GM23338 (cell line): Measurements from ENCODE around the gene KLHDC7B. TPM values are rescaled to one million over a fixed set of nuclear protein-coding genes. Genes with fewer than 3 reads are reported as not detected.
"Not testable (repeated sequence)": the region's sequence is repeated elsewhere in the genome, so short reads cannot be mapped to it uniquely, and the experiment has no call there.

ENCODE experiments used
- ATAC-seq: fragments of 200-7000 bp; cut with Tn5 transposase; 3 replicates; pipeline ENCODE4 v1.9.1; 2020
- DNase-seq: peaks from one replicate; pipeline ENCODE4 v3.0.0-alpha.2; 2015; ENCODE audit warnings: low spot score
- H2AFZ ChIP-seq: fragments of 200-600 bp; sonication (generic); 2 replicates; pipeline ENCODE4 v1.8.0; 2016; ENCODE audit warnings: antibody characterized with exemption, mild to moderate bottlenecking, moderate library complexity
- H3F3A ChIP-seq: fragments of 200-600 bp; sonication (generic); replicated peaks from 2 replicates; pipeline ENCODE4 v1.8.0; 2017; ENCODE audit warnings: antibody characterized with exemption, mixed run types, low read depth
- H3K27ac ChIP-seq: fragments of 200-600 bp; sonication (generic); 2 replicates; pipeline ENCODE4 v1.6.1; 2016; ENCODE audit warnings: low read depth
- H3K27me3 ChIP-seq: fragments of 200-600 bp; sonication (generic); 2 replicates; pipeline ENCODE4 v1.8.0; 2016; ENCODE audit warnings: mild to moderate bottlenecking, mixed run types, moderate library complexity; ENCODE audit not compliant: insufficient read depth
- H3K36me3 ChIP-seq: fragments of 200-600 bp; sonication (generic); 2 replicates; pipeline ENCODE4 v1.8.0; 2016; ENCODE audit warnings: mild to moderate bottlenecking; ENCODE audit not compliant: insufficient read depth
- H3K4me1 ChIP-seq: fragments of 200-600 bp; sonication (generic); 2 replicates; pipeline ENCODE4 v1.8.0; 2016; ENCODE audit warnings: mild to moderate bottlenecking, moderate library complexity; ENCODE audit not compliant: insufficient read depth
- H3K4me2 ChIP-seq: fragments of 200-600 bp; sonication (generic); 2 replicates; pipeline ENCODE4 v1.7.1; 2017; ENCODE audit warnings: mixed run types
- H3K4me3 ChIP-seq: fragments of 200-600 bp; sonication (generic); 2 replicates; pipeline ENCODE4 v1.6.1; 2016; ENCODE audit warnings: mixed run types
- H3K79me2 ChIP-seq: fragments of 200-600 bp; sonication (generic); replicated peaks from 2 replicates; pipeline ENCODE4 v1.8.0; 2017; ENCODE audit warnings: mild to moderate bottlenecking; ENCODE audit not compliant: insufficient read depth
- H3K9me2 ChIP-seq: fragments of 200-600 bp; sonication (generic); 2 replicates; pipeline ENCODE4 v1.8.0; 2017; ENCODE audit not compliant: insufficient read depth
- H4K20me1 ChIP-seq: fragments of 200-600 bp; sonication (generic); replicated peaks from 2 replicates; pipeline ENCODE4 v1.8.0; 2017; ENCODE audit warnings: mild to moderate bottlenecking; ENCODE audit not compliant: insufficient read depth
- H3K27ac Mint-ChIP-seq: 2 replicates; pipeline ENCODE4 v1.8.0; 2020; ENCODE audit warnings: inconsistent platforms, mild to moderate bottlenecking, moderate library complexity, mixed read lengths
- H3K27me3 Mint-ChIP-seq: 3 replicates; pipeline ENCODE4 v1.8.0; 2022; ENCODE audit warnings: low read depth, mild to moderate bottlenecking, moderate library complexity, mixed read lengths, inconsistent platforms; ENCODE audit not compliant: insufficient read depth, poor library complexity
- H3K36me3 Mint-ChIP-seq: 3 replicates; pipeline ENCODE4 v1.8.0; 2021; ENCODE audit warnings: low read depth, mild to moderate bottlenecking, inconsistent platforms, moderate library complexity, mixed read lengths
- H3K4me1 Mint-ChIP-seq: 3 replicates; pipeline ENCODE4 v1.8.0; 2020; ENCODE audit warnings: mild to moderate bottlenecking, inconsistent platforms, mixed read lengths
- H3K4me3 Mint-ChIP-seq: 3 replicates; pipeline ENCODE4 v1.8.0; 2021; ENCODE audit warnings: moderate library complexity, mild to moderate bottlenecking, inconsistent platforms, mixed read lengths
- H3K9me3 Mint-ChIP-seq: 3 replicates; pipeline ENCODE4 v1.8.0; 2020; ENCODE audit warnings: moderate library complexity, mild to moderate bottlenecking, inconsistent platforms, mixed read lengths
- CREB1 ChIP-seq: fragments of 250-450 bp; sonication (Bioruptor Pico); IDR thresholded peaks from 2 replicates; pipeline ENCODE4 v1.5.0; 2020; ENCODE audit warnings: low read depth, mild to moderate bottlenecking, moderate library complexity
- EZH2 ChIP-seq: fragments of 200-600 bp; sonication (generic); IDR thresholded peaks from one replicate; pipeline ENCODE4 v1.8.0; 2017; ENCODE audit warnings: antibody characterized with exemption, mild to moderate bottlenecking, low read depth; ENCODE audit not compliant: unreplicated experiment
- EZH2phosphoT487 ChIP-seq: fragments of 200-600 bp; sonication (generic); IDR thresholded peaks from one replicate; pipeline ENCODE4 v1.8.1; 2018; ENCODE audit warnings: antibody characterized with exemption; ENCODE audit not compliant: unreplicated experiment
- JUNB ChIP-seq: IDR thresholded peaks from one replicate; pipeline ENCODE4 v1.6.1; 2016; ENCODE audit warnings: antibody characterized with exemption; ENCODE audit not compliant: unreplicated experiment
- NANOG ChIP-seq: IDR thresholded peaks from 2 replicates; pipeline ENCODE4 v1.6.1; 2016; ENCODE audit warnings: antibody characterized with exemption, borderline replicate concordance
- POLR2AphosphoS5 ChIP-seq: IDR thresholded peaks from 2 replicates; pipeline ENCODE4 v1.6.1; 2016; ENCODE audit warnings: antibody characterized with exemption, low read depth
- STAT1 ChIP-seq: IDR thresholded peaks from one replicate; pipeline ENCODE4 v1.6.1; 2016; ENCODE audit warnings: antibody characterized with exemption; ENCODE audit not compliant: unreplicated experiment
- ZNF331 ChIP-seq: fragments of 250-450 bp; sonication (Bioruptor Pico); IDR thresholded peaks from 2 replicates; pipeline ENCODE4 v1.5.0; 2020; ENCODE audit warnings: low read depth, mild to moderate bottlenecking, moderate library complexity
- polyA plus RNA-seq: library from polyadenylated mRNA; unstranded; fragments of >200 nt; fragmentation: Nextera tagmentation; extraction: Ambion mirVana; gene quantifications from 2 replicates; pipeline ENCODE4 v1.2.1, GENCODE V29; 2016
- total RNA-seq: library from RNA; depleted of rRNA; stranded (reverse); fragments of >200 nt; shearing (Covaris generic); gene quantifications from 2 replicates; pipeline ENCODE4 v1.2.3, GENCODE V29; 2014
- TF ChIP-seq, protein P1 (sequence below): IDR thresholded peaks from one replicate; pipeline ENCODE4 v1.6.1; 2018; ENCODE audit warnings: antibody characterized with exemption; ENCODE audit not compliant: unreplicated experiment
- TF ChIP-seq, protein P2 (sequence below), 2 experiments: fragments of 200-600 bp in 1 of 2; sonication (generic) in 1 of 2; conservative IDR thresholded peaks; 2 replicates each; pipeline versions ENCODE4 v1.5.1 to v1.6.1; 2016 to 2017; ENCODE audit warnings: antibody characterized with exemption in 2 of 2, low read depth in 2 of 2, mild to moderate bottlenecking in 2 of 2, moderate library complexity in 1 of 2
- TF ChIP-seq, protein P3 (sequence below): IDR thresholded peaks from 2 replicates; pipeline ENCODE4 v1.6.1; 2016; ENCODE audit warnings: antibody characterized with exemption

The KLHDC7B gene
- total and polyA plus RNA-seq, 2 experiments from 2014 or later: not detected

DNA sequence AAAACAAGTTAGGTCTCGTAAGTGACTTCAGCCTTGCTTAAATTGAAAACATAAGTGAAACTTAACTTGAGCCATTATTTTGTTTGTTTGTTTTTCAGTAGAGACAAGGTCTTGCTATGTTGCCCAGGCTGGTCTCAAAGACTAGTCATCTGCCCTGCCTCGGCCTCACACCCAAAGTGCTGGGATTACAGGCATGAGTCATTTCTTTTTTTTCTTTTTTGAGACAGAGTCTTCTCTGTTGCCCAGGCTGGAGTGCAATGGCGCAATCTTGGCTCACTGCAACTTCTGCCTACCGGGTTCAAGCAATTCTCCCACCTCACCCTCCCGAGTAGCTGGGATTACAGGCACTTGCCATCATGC is 4.1 kb upstream of the KLHDC7B start:
- H3K36me3 Mint-ChIP-seq, H3K27ac Mint-ChIP-seq, H3K4me2 ChIP-seq, H3K4me1 Mint-ChIP-seq, H3K4me3 ChIP-seq, ATAC-seq, H3K9me3 Mint-ChIP-seq, H3K4me3 Mint-ChIP-seq, H3K79me2 ChIP-seq, H3K4me1 ChIP-seq, H4K20me1 ChIP-seq, H3K36me3 ChIP-seq, H2AFZ ChIP-seq, DNase-seq, H3K27ac ChIP-seq, H3K9me2 ChIP-seq, H3F3A ChIP-seq: not testable (repeated sequence)
- peaks cover 30% of the 10 kb centered on the region for H3K27me3 Mint-ChIP-seq
- H3K27me3 ChIP-seq: peaks cover 21% of the 10 kb centered on the region

DNA sequence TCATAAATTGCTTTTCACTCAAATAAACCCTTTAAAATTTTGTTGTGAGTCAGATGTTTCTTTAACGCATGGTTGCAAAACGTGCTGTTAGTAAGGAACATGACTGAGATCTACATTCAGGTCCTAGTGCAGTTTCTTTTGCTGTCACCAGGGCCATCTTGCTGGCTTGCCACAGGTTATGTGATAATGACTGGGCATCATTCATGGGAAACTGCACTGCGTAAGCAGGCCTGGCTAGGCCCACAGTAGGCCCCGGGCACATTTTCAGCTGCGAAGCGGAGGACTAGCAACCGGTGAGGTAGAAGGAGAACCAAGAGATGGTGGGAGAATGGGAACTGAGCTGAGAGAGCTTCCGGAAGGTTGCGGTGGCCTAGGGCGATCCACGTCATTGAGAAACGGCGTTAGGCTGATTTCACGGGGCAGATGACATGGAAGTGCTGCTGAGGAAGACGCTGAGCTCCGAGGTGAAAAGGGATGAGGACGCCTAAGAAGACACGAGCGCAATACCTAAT is 3.2 kb upstream of the KLHDC7B start:
- H3K27me3 ChIP-seq: peaks cover 25% of the 10 kb centered on the region
- ATAC-seq (no peak), DNase-seq (no peak)
- no peaks in the 10 kb centered on the region for H3K79me2 ChIP-seq
- Mint-ChIP-seq H3K27ac (no peak overlapping the region), H3K4me1 (no peaks in the 10 kb centered on the region), H3K9me3 (no peaks in the 10 kb centered on the region), H3K27me3 (peaks cover 28% of the 10 kb centered on the region), H3K36me3 (no peaks in the 10 kb centered on the region), H3K4me3 (no peak overlapping the region)
- H3K4me3 ChIP-seq: no peak overlapping the region
- no peaks in the 10 kb centered on the region for H4K20me1 ChIP-seq
- no peaks in the 10 kb centered on the region for H3K9me2 ChIP-seq
- TF ChIP-seq CREB1 (CRISPR knock-in tag) (no peak), STAT1 (no peak), JUNB (no peak), POLR2AphosphoS5 (no peak), EZH2 (no peak), EZH2phosphoT487 (no peak), NANOG (no peak), ZNF331 (CRISPR knock-in tag) (no peak)
- TF ChIP-seq, protein P1, sequence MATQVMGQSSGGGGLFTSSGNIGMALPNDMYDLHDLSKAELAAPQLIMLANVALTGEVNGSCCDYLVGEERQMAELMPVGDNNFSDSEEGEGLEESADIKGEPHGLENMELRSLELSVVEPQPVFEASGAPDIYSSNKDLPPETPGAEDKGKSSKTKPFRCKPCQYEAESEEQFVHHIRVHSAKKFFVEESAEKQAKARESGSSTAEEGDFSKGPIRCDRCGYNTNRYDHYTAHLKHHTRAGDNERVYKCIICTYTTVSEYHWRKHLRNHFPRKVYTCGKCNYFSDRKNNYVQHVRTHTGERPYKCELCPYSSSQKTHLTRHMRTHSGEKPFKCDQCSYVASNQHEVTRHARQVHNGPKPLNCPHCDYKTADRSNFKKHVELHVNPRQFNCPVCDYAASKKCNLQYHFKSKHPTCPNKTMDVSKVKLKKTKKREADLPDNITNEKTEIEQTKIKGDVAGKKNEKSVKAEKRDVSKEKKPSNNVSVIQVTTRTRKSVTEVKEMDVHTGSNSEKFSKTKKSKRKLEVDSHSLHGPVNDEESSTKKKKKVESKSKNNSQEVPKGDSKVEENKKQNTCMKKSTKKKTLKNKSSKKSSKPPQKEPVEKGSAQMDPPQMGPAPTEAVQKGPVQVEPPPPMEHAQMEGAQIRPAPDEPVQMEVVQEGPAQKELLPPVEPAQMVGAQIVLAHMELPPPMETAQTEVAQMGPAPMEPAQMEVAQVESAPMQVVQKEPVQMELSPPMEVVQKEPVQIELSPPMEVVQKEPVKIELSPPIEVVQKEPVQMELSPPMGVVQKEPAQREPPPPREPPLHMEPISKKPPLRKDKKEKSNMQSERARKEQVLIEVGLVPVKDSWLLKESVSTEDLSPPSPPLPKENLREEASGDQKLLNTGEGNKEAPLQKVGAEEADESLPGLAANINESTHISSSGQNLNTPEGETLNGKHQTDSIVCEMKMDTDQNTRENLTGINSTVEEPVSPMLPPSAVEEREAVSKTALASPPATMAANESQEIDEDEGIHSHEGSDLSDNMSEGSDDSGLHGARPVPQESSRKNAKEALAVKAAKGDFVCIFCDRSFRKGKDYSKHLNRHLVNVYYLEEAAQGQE: no peak
- TF ChIP-seq, protein P2, sequence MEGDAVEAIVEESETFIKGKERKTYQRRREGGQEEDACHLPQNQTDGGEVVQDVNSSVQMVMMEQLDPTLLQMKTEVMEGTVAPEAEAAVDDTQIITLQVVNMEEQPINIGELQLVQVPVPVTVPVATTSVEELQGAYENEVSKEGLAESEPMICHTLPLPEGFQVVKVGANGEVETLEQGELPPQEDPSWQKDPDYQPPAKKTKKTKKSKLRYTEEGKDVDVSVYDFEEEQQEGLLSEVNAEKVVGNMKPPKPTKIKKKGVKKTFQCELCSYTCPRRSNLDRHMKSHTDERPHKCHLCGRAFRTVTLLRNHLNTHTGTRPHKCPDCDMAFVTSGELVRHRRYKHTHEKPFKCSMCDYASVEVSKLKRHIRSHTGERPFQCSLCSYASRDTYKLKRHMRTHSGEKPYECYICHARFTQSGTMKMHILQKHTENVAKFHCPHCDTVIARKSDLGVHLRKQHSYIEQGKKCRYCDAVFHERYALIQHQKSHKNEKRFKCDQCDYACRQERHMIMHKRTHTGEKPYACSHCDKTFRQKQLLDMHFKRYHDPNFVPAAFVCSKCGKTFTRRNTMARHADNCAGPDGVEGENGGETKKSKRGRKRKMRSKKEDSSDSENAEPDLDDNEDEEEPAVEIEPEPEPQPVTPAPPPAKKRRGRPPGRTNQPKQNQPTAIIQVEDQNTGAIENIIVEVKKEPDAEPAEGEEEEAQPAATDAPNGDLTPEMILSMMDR (conservative IDR thresholded peaks at IDR 0.05; ENCODE audit: low read depth in 2 of 2): no peak
- TF ChIP-seq, protein P3, sequence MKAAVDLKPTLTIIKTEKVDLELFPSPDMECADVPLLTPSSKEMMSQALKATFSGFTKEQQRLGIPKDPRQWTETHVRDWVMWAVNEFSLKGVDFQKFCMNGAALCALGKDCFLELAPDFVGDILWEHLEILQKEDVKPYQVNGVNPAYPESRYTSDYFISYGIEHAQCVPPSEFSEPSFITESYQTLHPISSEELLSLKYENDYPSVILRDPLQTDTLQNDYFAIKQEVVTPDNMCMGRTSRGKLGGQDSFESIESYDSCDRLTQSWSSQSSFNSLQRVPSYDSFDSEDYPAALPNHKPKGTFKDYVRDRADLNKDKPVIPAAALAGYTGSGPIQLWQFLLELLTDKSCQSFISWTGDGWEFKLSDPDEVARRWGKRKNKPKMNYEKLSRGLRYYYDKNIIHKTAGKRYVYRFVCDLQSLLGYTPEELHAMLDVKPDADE: no peak
- no peak overlapping the region for H2AFZ ChIP-seq
- no peak overlapping the region for H3K27ac ChIP-seq
- H3K4me2 ChIP-seq: no peak overlapping the region
- peaks cover 7% of the 10 kb centered on the region; the same call in 1 of the 2 replicates for H3F3A ChIP-seq
- H3K36me3 ChIP-seq: no peaks in the 10 kb centered on the region
- H3K4me1 ChIP-seq: no peaks in the 10 kb centered on the region; the same call in 1 of the 2 replicates
